Activated T-helper 2 cell treated with anti-CD3 and anti-CD28 coated beads, Interferon-gamma antibody, Interleukin-2, Interleukin-4, amounts not matched to agents 10 μg/mL and 5 μg/mL and 100 μg/mL, durations not matched to agents 14 hours and 24 hours and 36 hours (primary cell): ENCODE results near the gene ACOX1. TPM values are rescaled to one million over a fixed set of nuclear protein-coding genes. Genes with fewer than 3 reads are reported as not detected.

ENCODE experiments used
- DNase-seq: peaks from one replicate; pipeline ENCODE4 v3.0.0; 2021; ENCODE audit warnings: low spot score
- H3K27ac Mint-ChIP-seq: one replicate; pipeline ENCODE4 v1.8.0; 2021; ENCODE audit warnings: mixed read lengths
- H3K27me3 Mint-ChIP-seq: one replicate; pipeline ENCODE4 v1.8.0; 2021; ENCODE audit warnings: low read depth, mixed read lengths
- H3K36me3 Mint-ChIP-seq: one replicate; pipeline ENCODE4 v1.8.0; 2021; ENCODE audit warnings: low read depth, mixed read lengths
- H3K4me1 Mint-ChIP-seq: one replicate; pipeline ENCODE4 v1.8.0; 2021; ENCODE audit warnings: low read depth, mixed read lengths
- H3K4me3 Mint-ChIP-seq: one replicate; pipeline ENCODE4 v1.8.0; 2021; ENCODE audit warnings: low read depth, mild to moderate bottlenecking, moderate library complexity, mixed read lengths
- H3K9me3 Mint-ChIP-seq: one replicate; pipeline ENCODE4 v1.8.0; 2021; ENCODE audit warnings: mixed read lengths
- intact Hi-C: fragments of 100-400 bp; cut with micrococcal nuclease; formaldehyde crosslinking; loops from one replicate; pipeline ENCODE4 v1.15.1; 2023
- total RNA-seq: library from RNA; stranded (reverse); gene quantifications from 2 replicates; pipeline ENCODE4 v1.2.3, GENCODE V29; 2022

Gene ACOX1
- total RNA-seq, 1 donor from 2014 or later = 29.4 TPM

DNA sequence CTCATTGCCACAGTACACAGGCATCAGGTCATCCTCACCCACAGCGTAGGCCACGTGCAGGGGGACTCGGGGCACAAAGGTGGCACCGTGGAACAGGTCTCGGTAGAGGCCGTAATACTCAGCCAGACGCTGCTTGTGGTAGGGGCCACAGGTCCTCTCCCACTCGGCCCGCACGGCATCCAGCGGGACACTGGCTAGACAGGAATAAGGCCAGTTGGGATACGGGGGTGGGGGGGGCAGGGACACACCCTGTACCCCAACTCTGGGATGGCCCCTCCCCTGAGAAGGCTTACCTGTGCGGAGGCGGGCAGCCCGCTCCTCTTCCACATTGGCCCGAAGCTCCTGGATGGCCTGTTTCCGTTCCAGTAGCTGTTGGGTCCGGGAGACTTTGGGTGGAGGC lies 77.2 kb downstream of the ACOX1 start:
- Mint-ChIP-seq H3K4me3 (no peak overlapping the region), H3K4me1 (peaks cover 9% of the 10 kb centered on the region), H3K27ac (no peak overlapping the region), H3K9me3 (no peaks in the 10 kb centered on the region), H3K36me3 (peaks cover 37% of the 10 kb centered on the region), H3K27me3 (no peaks in the 10 kb centered on the region)
- DNase-seq = no peak
- intact Hi-C loops = loop anchor here (10.0 kb wide), 1 partner anchor 203 kb away; the partner anchor contains the start of gene EXOC7

DNA sequence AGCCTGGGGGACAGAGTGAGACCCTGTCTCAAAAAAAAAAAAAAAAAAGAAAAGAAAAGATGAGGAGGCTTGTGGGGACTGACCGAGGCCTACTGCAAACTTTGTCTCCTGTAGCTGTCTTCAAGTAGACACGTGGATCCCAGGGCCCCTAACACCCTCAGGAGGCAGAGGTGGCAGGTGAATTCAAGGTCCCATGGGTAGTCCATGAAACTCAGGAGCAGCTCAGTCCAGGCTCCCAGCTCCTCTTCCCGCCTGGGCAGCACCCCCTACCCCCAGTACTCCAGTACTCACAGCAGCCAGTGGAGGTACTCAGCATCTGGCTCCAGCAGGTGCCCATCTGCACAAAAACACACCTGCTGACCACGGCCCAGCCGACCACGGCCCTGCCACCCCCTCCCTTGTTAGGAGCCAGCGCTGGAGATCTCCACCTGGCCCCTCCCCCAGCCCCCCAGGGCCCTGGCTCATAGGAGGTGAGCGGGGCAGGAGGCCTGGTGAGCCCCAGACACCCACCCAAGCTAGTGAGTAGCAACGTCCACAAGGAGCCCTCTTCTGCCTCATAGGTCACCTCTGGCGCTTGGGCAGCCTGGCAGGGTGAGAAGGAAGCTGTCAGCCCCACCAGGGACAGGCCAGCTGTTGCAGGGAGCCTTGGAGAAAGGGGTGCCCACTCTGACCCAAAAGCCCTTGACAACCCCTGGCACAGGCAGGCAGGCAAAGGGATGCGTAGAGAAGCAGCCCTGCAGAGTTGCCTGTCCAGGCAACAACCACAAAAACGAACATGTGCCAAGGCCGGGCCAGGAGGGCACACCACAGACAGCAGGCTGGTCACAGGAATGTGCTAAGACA lies 78.1 kb downstream of the ACOX1 start:
- intact Hi-C loops = loop anchor here (10.0 kb wide), 1 partner anchor 204 kb away; the partner anchor contains the start of gene EXOC7
- no peaks in the 10 kb centered on the region for H3K9me3 Mint-ChIP-seq
- H3K36me3 Mint-ChIP-seq = peaks cover 37% of the 10 kb centered on the region

DNA sequence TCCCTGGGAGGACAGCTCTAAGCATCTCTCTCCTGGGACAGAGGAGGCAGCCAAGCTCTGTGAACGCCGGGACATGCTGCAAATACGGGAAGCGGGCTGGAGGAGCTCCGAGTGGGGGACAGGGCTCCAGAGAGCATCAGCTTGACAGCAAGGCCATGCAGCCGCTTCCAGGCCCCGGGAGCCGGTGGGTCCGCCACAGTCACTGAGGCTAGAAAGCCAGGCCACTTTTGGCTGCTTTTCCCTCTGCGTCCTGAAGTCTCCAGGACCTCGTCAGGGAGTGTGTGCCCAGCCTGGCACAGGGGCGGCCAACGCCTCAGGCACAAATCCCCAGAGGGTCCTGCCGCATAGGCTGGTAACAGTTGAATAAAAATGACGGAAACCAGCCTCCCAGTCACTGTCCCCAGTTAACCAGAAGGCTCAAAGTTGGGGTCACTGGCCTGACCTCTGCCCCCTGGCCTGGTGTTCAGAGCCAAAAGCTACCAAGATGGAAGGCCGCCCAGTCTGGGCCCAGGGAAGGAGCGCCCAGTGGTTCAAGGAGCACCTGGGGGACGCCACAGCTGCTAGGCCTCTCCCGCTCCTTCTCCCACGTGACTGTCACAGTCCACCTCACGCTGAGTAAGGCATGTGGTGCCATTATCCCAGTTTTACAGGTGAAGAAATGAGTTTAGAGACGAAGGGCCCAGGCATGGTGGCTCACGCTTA lies 79.0 kb downstream of the ACOX1 start:
- intact Hi-C loops = loop anchor here (10.0 kb wide), 1 partner anchor 205 kb away; the partner anchor contains the start of gene EXOC7
- no peak overlapping the region for H3K4me3 Mint-ChIP-seq
- peaks cover 12% of the 10 kb centered on the region for H3K4me1 Mint-ChIP-seq
- H3K36me3 Mint-ChIP-seq = peaks cover 40% of the 10 kb centered on the region
- no peak for DNase-seq
- H3K9me3 Mint-ChIP-seq = no peaks in the 10 kb centered on the region
- H3K27me3 Mint-ChIP-seq = no peaks in the 10 kb centered on the region
- H3K27ac Mint-ChIP-seq = no peak overlapping the region

More for the DNA sequence above, 78.1 kb downstream of the ACOX1 start:
- no peak for DNase-seq
- H3K4me3 Mint-ChIP-seq = no peak overlapping the region
- no peaks in the 10 kb centered on the region for H3K27me3 Mint-ChIP-seq
- peaks cover 5% of the 10 kb centered on the region for H3K4me1 Mint-ChIP-seq
- H3K27ac Mint-ChIP-seq = no peak overlapping the region

DNA sequence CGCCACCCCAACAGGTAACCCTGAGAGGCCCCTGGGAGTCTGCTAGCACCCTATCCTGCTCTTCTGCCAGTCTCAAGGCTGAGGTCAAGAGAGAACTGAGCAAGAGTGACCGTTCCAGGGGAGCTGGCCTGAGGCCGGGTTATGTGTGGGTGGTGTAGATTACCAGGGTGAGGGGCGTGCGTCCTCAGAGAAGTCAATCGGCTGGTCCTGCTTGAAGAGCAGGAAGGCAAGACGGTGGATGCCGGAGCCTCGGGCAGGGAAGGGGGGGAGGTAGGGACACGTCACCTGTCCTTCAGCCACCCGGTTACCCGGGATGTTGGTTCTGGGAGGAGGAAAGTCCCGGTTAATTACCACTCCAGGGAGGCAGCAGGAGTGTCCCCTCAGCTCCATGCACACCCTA lies 79.6 kb downstream of the ACOX1 start:
- intact Hi-C loops = no loop called here
- H3K4me1 Mint-ChIP-seq = peaks cover 12% of the 10 kb centered on the region

DNA sequence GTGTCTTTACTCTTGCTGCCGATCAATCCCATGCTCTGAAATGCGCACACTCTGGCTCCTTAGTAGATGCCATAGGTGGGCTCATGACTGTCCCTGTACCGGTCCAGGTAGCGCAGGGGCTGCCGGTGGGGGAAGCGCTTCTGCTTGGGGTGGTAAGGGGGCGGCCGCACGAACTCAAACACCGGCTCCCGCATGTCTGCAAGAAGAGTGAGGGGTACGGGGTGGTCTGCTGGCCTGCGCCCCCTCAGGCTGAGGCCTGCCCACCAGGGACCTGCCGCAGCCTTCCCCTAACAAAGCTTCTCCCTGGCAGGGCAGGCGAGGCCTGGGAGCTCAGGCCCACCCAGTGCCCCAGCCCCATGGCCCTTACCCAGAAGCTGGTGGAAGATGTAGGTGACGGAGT lies 80.2 kb downstream of the ACOX1 start:
- no peak for DNase-seq
- Mint-ChIP-seq H3K4me3 (no peak overlapping the region), H3K27me3 (no peaks in the 10 kb centered on the region), H3K27ac (no peak overlapping the region), H3K4me1 (peaks cover 13% of the 10 kb centered on the region), H3K36me3 (peaks cover 45% of the 10 kb centered on the region), H3K9me3 (no peaks in the 10 kb centered on the region)
- intact Hi-C loops = no loop called here

More for the DNA sequence above, 79.6 kb downstream of the ACOX1 start:
- H3K27me3 Mint-ChIP-seq = no peaks in the 10 kb centered on the region
- peaks cover 40% of the 10 kb centered on the region for H3K36me3 Mint-ChIP-seq
- no peak overlapping the region for H3K27ac Mint-ChIP-seq
- DNase-seq = no peak
- H3K9me3 Mint-ChIP-seq = no peaks in the 10 kb centered on the region
- no peak overlapping the region for H3K4me3 Mint-ChIP-seq

DNA sequence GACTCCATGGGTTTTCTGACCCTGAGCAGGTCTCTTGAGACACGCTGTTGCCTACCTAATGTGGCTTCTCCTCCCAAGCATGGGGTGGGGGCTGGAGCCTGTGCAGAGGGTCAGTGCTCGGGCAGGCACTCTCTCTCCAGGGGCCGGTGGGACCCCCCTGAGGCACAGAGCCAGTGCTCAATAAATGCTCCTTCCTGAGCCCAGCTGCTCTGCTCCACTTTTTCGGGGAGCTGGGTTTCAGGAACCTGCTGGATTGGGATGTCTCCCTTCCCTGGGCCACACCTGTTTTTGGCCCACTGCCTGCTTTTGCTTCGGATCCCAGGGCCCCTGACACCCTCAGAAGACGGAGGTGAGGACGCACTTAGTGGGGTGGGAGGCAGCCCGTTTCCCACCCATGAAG lies 80.9 kb downstream of the ACOX1 start:
- no peak for DNase-seq
- intact Hi-C loops = no loop called here
- Mint-ChIP-seq H3K36me3 (peaks cover 46% of the 10 kb centered on the region), H3K4me1 (peaks cover 13% of the 10 kb centered on the region), H3K27me3 (no peaks in the 10 kb centered on the region), H3K27ac (no peak overlapping the region), H3K4me3 (peak overlapping the region; percentile 71), H3K9me3 (no peaks in the 10 kb centered on the region)

DNA sequence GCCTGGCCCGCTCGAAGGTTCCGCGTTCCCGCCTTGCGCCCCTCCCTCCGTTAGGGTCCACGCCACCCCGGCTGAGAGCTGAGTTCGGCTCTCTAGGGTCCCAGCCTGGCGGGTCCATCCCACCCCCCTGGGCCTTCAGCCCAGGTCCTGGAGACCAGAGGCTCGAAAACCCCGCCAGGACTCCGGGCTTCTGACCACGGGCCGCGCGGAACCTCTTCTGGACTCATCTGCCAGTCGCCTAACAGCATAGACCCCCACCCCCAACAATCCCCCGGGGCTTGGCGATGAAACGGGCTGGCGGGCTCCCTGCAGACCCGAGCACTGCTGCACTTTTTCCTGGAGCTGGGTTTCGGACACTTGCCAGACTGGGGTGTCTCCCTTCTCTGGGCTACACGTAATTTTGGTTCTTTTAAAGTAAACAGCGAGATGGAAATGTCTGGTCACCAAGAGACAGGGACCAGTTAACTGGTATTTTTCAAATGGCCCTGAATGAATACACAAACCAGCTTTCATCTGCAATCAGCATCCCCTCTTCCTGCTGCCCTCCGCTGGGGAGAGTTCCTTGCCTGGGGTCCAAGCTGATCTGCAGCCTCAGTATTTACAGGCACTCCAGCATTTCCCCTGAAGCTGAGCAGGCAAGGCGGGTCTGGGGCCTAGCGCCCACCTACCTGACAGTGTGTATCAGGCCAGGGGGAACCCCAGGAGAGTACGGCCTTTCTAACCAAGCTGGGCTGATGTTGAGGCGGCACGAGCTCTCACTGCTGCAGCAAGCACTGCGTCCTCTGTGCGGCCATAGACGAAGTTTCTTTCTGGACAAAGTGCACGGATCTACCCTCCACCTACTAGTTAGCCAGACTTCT lies 81.6 kb downstream of the ACOX1 start:
- DNase-seq = no peak
- no peaks in the 10 kb centered on the region for H3K9me3 Mint-ChIP-seq
- H3K36me3 Mint-ChIP-seq = peaks cover 46% of the 10 kb centered on the region
- intact Hi-C loops = loop anchor here (2.0 kb wide), 1 partner anchor 21 kb away; no protein-coding TSS in a partner anchor
- peak overlapping the region; percentile 52 for H3K27ac Mint-ChIP-seq
- peaks cover 13% of the 10 kb centered on the region for H3K4me1 Mint-ChIP-seq
- peak overlapping the region; percentile 71 for H3K4me3 Mint-ChIP-seq
- H3K27me3 Mint-ChIP-seq = no peaks in the 10 kb centered on the region

DNA sequence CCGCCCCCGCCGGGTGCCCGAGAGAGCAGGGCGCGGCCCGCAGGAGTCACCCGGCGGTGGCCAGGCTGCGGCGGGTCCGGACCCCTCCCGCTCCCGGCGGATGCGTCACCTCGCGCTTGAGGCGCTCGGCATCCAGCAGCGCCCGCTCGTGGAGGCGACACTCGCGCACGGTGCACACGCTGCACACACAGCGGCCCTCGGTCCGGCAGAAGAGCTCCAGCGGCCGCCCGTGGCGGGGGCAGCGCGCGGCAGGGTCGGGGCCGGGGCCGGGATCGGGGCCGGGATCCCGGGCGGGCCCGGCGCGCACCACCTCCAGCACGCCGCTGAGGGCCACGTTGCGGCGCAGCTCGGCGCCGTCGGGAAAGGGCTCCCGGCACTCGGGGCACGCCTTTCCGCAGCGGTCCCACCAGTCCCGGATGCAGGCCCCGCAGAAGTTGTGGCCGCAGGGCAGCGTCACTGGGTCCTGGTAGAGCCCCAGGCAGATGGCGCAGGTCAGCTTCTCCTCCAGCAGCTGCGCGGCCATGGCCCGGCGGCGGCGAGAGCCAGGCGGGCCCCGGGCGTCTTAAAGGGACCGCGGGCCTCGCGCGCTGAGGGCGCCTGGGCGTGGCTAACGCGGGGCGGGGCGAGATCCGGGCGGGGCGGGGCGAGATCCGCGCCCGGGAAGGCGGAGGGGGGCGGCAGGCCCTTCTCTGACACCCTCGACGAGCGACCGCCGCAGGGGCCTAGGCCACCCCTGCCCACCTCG lies 82.4 kb downstream of the ACOX1 start, which contains the start of gene TRIM65:
TSS of gene TRIM65 (minus strand) at position 537 of the 745 bp plus-strand sequence. CDS start at position 523, 14 bp downstream.
- Mint-ChIP-seq H3K27ac (peak within 1 kb of the TSS; percentile 82), H3K27me3 (no peaks in the 10 kb centered on the region), H3K4me3 (peak within 1 kb of the TSS; percentile 85), H3K9me3 (no peaks in the 10 kb centered on the region), H3K4me1 (peaks cover 13% of the 10 kb centered on the region), H3K36me3 (peaks cover 43% of the 10 kb centered on the region)
- DNase-seq = peak; percentile 73
- intact Hi-C loops = loop anchor here (1.0 to 2.0 kb wide), 2 partner anchors 8 to 20 kb away; partner anchors contain the start of gene MRPL38

DNA sequence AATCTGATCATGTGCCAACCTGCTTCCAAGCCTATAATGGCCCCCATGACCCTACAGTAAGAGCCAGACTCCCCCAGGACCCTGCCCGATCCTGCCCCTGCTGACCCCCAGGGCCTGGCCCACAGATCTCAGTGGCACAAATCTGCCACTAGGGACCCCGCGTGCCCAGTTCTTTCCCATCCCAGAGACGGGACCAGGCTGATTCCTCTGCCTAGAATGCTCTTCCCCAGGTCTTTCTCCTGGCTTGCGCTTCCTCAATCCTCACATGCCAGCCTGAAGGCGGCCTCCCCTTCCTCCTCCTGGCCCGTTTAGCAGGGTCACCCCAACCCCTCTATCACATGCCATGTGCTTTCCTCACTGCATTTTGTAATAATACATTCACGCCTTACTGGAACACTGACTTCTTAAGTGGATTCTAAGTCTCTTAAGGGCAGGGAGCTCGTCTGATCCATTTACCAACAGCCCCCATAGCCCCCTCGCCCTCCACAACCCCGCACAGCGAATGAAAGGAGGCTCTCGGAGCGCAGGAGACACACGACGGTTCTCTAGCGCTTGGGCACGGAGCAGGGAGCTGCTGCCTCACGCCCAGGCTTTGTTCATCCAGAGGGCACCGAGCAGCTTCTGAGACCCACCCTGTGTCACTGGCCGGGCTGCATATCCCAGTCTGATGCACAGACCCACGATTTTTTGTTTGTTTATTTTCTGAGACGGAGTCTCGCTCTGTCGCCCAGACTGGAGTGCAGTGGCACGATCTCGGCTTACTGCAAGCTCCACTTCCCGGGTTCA lies 83.4 kb downstream of the ACOX1 start:
- Mint-ChIP-seq H3K4me1 (peaks cover 13% of the 10 kb centered on the region), H3K9me3 (no peaks in the 10 kb centered on the region), H3K4me3 (peak overlapping the region; percentile 85), H3K27me3 (no peaks in the 10 kb centered on the region), H3K27ac (peak overlapping the region; percentile 82), H3K36me3 (peaks cover 39% of the 10 kb centered on the region)
- intact Hi-C loops = loop anchor here (1.0 to 2.0 kb wide), 2 partner anchors 9 to 19 kb away; partner anchors contain the start of gene MRPL38
- no peak for DNase-seq

DNA sequence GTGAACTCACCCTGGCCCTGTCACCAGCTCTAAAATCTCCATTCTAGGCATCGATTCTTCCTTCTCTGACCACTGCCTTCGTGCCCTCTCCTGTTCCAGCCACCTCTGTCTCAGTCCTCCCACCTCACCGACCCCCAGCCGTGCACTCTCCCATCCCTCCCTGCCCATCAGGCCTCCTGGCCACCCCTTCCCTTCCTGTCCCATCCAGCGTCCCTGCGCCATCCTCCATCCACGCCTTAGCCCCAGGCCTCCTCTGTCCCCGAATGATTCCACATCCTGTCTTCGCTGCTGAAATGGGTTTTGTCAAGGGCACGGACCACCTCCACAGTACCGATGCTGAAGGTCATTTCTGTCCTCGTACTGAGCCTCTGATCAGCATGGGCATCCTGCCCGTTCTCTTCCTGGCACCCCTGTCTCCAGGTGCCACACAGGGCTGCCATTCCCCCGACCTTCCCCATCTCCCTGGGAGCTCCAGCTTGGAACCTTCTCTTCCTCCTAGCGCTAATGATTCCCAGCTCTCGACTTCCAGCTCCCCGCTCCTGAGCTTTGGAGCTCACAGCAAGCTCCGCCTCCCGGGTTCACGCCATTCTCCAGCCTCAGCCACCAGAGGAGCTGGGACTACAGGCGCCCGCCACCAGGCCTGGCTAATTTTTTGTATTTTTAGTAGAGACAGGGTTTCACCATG lies 84.8 kb downstream of the ACOX1 start:
- DNase-seq = no peak
- intact Hi-C loops = no loop called here
- no peaks in the 10 kb centered on the region for H3K27me3 Mint-ChIP-seq
- no peak overlapping the region for H3K27ac Mint-ChIP-seq
- peaks cover 13% of the 10 kb centered on the region for H3K4me1 Mint-ChIP-seq
- no peaks in the 10 kb centered on the region for H3K9me3 Mint-ChIP-seq
- H3K4me3 Mint-ChIP-seq = peak overlapping the region; percentile 48
- peaks cover 38% of the 10 kb centered on the region for H3K36me3 Mint-ChIP-seq
